Measurements from ENCODE around the gene LIF. TPM values are rescaled to one million over a fixed set of nuclear protein-coding genes. Genes with fewer than 3 reads are reported as not detected.

LIF gene
- total RNA-seq, 1 donor from 2014 or later = 0.26 TPM

- no peak for FAIRE-seq
- Histone ChIP-seq H3K36me3 (ENCODE audit: control insufficient read depth, insufficient read depth, low read length) (no peaks in the 10 kb centered on the region), H3K27me3 (ENCODE audit: control insufficient read depth, insufficient read depth, low read length) (no peaks in the 10 kb centered on the region), H3K4me3 (ENCODE audit: low read depth, low read length) (no peak overlapping the region)
- DNase-seq (ENCODE audit: low read depth) = peak; percentile 46
- TF ChIP-seq CTCF (IDR thresholded peaks at IDR 0.05; ENCODE audit: insufficient read depth, low read length, severe bottlenecking) = no peak
These were observed 54.1 kb downstream of the LIF start for GRCh38 chr22:30192427-30192826.

- Histone ChIP-seq H3K36me3 (ENCODE audit: control insufficient read depth, insufficient read depth, low read length) (no peaks in the 10 kb centered on the region), H3K4me3 (ENCODE audit: low read depth, low read length) (no peak overlapping the region), H3K27me3 (ENCODE audit: control insufficient read depth, insufficient read depth, low read length) (no peaks in the 10 kb centered on the region)
- no peak for DNase-seq (ENCODE audit: low read depth)
- TF ChIP-seq CTCF (IDR thresholded peaks at IDR 0.05; ENCODE audit: insufficient read depth, low read length, severe bottlenecking) = no peak
- no peak for FAIRE-seq
These were observed 55.4 kb downstream of the LIF start for GRCh38 chr22:30191040-30191701.

GRCh38 chr22:30190574-30190973 lies 56.0 kb downstream of the LIF start:
- Histone ChIP-seq H3K27me3 (ENCODE audit: control insufficient read depth, insufficient read depth, low read length) (no peaks in the 10 kb centered on the region), H3K4me3 (ENCODE audit: low read depth, low read length) (no peak overlapping the region), H3K36me3 (ENCODE audit: control insufficient read depth, insufficient read depth, low read length) (no peaks in the 10 kb centered on the region)
- no peak for FAIRE-seq
- no peak for DNase-seq (ENCODE audit: low read depth)
- no peak for TF ChIP-seq CTCF (IDR thresholded peaks at IDR 0.05; ENCODE audit: insufficient read depth, low read length, severe bottlenecking)

Other genes starting within 250 kb of the LIF start
- gene HORMAD2, start 166.3 kb downstream of the LIF start, total RNA-seq = not detected in 2 replicates
- gene OSM, start 20.1 kb upstream of the LIF start, total RNA-seq = not detected in 2 replicates
- 2.4 and 7.0 TPM in 2 replicates for gene CASTOR1, start 42.7 kb upstream of the LIF start, total RNA-seq
- gene TBC1D10A, start 80.2 kb upstream of the LIF start, total RNA-seq = 6.6 and 12.2 TPM in 2 replicates
- 17.9 and 20.1 TPM in 2 replicates for gene SF3A1, start 110.1 kb upstream of the LIF start, total RNA-seq
- gene CCDC157, start 110.2 kb upstream of the LIF start, total RNA-seq = 0.38 and 0.53 TPM in 2 replicates
- 14.1 and 15.5 TPM in 2 replicates for gene RNF215, start 140.7 kb upstream of the LIF start, total RNA-seq
- 32.6 and 34.5 TPM in 2 replicates for gene SEC14L2, start 150.3 kb upstream of the LIF start, total RNA-seq
- 16.0 and 53.2 TPM in 2 replicates for gene MTFP1, start 179.0 kb upstream of the LIF start, total RNA-seq
- not detected in 2 replicates for gene SEC14L3, start 225.3 kb upstream of the LIF start, total RNA-seq